GM12872 (cell line): ENCODE data around the gene SURF1.
A peak's percentile ranks its signal among the peaks of the same experiment; 100 is the strongest.

ENCODE experiments used
- CTCF ChIP-seq: IDR thresholded peaks from 3 replicates; pipeline ENCODE4 v1.5.1; 2011; ENCODE audit warnings: low read depth, mild to moderate bottlenecking, low read length, moderate library complexity; ENCODE audit not compliant: insufficient read depth

The SURF1 gene

GRCh38 chr9:133380734-133381133 lies 24.4 kb upstream of the SURF1 start:
- no peak for TF ChIP-seq CTCF

- TF ChIP-seq CTCF, result no peak
These were observed 23.1 kb upstream of the SURF1 start for GRCh38 chr9:133379153-133380086.

GRCh38 chr9:133378408-133378962 lies 22.2 kb upstream of the SURF1 start:
- no peak for TF ChIP-seq CTCF

GRCh38 chr9:133377721-133378216 lies 21.5 kb upstream of the SURF1 start:
- TF ChIP-seq CTCF, result no peak

- TF ChIP-seq CTCF, result no peak
These were observed 19.7 kb upstream of the SURF1 start, which contains the start of the genes STKLD1 and SURF4 for GRCh38 chr9:133375724-133376654. TSS of gene STKLD1 (plus strand) at chr9:133376366. CDS start at chr9:133376474, 108 bp downstream. TSS of gene SURF4 (minus strand) at chr9:133376060. CDS start at chr9:133375969, 91 bp downstream.

GRCh38 chr9:133375116-133375723 lies 18.9 kb upstream of the SURF1 start:
- TF ChIP-seq CTCF, result peak; percentile 38; the same call in 1 of the 3 replicates
